DOHH2 (cell line): ENCODE results near the gene PRLH.

Source experiments
- EZH2phosphoT487 ChIP-seq: fragments of 200-600 bp; sonication (generic); IDR thresholded peaks from 2 replicates; pipeline ENCODE4 v1.6.1; 2017; ENCODE audit warnings: borderline replicate concordance, mild to moderate bottlenecking, antibody characterized with exemption, low read length, moderate library complexity, mixed read lengths
- TF ChIP-seq, protein P1 (sequence below): fragments of 200-600 bp; sonication (generic); IDR thresholded peaks from one replicate; pipeline ENCODE4 v1.5.1; 2014; ENCODE audit warnings: antibody characterized with exemption, mild to moderate bottlenecking, low read depth, low read length; ENCODE audit not compliant: poor library complexity, severe bottlenecking

DNA sequence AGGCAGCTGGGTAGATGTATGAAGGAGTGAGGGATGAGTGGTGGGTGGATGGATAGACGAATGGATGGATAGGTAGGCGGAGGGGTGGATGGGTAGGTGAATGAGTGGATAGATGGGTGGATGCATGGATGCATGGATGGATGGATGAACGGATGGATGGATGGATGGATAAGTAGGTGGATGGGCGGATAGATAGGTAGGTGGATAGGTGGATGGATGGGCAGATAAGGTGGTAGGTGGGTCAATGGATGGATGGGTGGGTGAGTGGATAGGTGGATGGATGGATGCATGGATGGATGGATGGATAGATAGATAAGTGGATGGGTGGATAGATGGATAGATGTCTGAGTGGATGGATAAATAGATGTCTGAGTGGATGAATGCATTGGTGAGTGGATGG lies 49.2 kb upstream of the PRLH start:
- TF ChIP-seq, protein P1, sequence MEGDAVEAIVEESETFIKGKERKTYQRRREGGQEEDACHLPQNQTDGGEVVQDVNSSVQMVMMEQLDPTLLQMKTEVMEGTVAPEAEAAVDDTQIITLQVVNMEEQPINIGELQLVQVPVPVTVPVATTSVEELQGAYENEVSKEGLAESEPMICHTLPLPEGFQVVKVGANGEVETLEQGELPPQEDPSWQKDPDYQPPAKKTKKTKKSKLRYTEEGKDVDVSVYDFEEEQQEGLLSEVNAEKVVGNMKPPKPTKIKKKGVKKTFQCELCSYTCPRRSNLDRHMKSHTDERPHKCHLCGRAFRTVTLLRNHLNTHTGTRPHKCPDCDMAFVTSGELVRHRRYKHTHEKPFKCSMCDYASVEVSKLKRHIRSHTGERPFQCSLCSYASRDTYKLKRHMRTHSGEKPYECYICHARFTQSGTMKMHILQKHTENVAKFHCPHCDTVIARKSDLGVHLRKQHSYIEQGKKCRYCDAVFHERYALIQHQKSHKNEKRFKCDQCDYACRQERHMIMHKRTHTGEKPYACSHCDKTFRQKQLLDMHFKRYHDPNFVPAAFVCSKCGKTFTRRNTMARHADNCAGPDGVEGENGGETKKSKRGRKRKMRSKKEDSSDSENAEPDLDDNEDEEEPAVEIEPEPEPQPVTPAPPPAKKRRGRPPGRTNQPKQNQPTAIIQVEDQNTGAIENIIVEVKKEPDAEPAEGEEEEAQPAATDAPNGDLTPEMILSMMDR, result no peak
- TF ChIP-seq EZH2phosphoT487, result no peak
